ENCODE results near the gene COPZ1.
"Not testable (repeated sequence)": the region's sequence is repeated elsewhere in the genome, so short reads cannot be mapped to it uniquely, and the experiment has no call there.

COPZ1 gene

DNA sequence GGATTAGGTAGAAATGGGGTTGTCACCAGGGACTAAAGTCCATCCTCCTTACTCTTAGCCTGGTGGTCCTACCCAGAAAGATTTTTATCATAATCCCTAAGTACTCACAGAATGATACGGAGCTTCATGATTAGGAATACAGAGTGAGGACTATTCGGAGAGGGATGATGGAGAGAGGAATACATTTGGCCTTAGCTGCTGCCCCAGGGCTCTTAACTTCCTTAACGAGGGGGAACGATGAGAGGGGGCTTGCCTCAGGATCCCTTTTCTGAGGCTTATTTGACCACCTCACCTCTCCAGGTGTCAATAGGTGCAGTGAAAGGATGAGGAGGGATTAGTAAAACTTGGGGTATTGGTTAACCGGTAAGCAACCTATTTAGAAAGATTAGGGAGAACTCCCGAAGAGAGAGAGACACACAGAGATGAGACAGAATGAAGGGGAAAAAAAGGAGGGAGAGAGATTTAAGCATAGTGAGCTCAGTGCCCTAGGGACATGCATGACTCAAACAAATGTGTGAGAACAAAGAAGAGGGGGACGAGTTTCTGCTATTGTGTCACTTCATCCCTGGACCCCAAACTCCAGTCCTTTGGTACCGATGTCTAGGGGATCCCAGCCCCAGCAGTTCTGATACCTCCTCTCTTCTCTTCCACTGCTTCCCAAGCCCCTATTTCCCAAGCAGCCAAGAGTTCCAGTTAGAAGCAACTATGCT, 25.3 kb upstream of the COPZ1 start:
- no peaks in the 10 kb centered on the region for H3K9me3 ChIP-seq (ENCODE audit: insufficient read depth, low read depth, low read length)
- peaks cover 16% of the 10 kb centered on the region for H3K27me3 ChIP-seq (ENCODE audit: insufficient read depth, low read length)
- no peaks in the 10 kb centered on the region for H3K36me3 ChIP-seq (ENCODE audit: insufficient read depth, low read depth, low read length)
- H3K4me3 ChIP-seq (ENCODE audit: low read length) = peak overlapping the region; percentile 72
- peak overlapping the region; percentile 66; the same call in 1 of the 2 replicates for H3K9ac ChIP-seq (ENCODE audit: low read depth, low read length)
- H3K27ac ChIP-seq (ENCODE audit: low read length) = no peak overlapping the region
- H3K4me1 ChIP-seq (ENCODE audit: insufficient read depth, low read length) = peaks cover 35% of the 10 kb centered on the region

DNA sequence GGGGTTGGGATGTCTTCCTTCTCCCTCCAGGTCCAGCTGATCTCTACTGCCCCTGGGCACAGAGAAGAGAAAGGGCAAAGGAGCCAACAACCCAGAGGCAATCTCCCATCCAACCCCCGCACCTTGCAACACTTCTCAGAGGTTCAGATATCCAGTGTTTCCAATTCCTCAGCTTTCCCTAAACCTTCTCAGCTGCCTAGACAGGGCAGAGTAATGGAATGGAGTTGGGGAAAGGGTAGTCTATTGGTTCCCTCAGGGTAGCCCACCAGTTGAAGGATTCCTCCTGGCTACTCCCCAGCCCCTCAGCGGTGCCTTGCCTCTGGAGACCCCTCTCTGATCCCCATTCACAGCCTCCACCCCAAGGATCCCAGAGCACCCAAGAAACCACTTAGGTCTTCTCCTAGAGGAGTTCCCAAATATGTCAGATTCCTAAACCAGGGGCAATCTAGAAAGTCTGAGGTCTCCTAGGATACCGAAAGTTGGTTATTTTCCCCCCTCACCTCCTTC, 24.7 kb upstream of the COPZ1 start:
- Histone ChIP-seq H3K9me3 (ENCODE audit: insufficient read depth, low read depth, low read length) (no peaks in the 10 kb centered on the region), H3K27me3 (ENCODE audit: insufficient read depth, low read length) (peaks cover 16% of the 10 kb centered on the region), H3K27ac (ENCODE audit: low read length) (no peak overlapping the region), H3K4me1 (ENCODE audit: insufficient read depth, low read length) (peaks cover 35% of the 10 kb centered on the region), H3K9ac (ENCODE audit: low read depth, low read length) (peak overlapping the region; percentile 66; the same call in 1 of the 2 replicates), H3K36me3 (ENCODE audit: insufficient read depth, low read depth, low read length) (no peaks in the 10 kb centered on the region), H3K4me3 (ENCODE audit: low read length) (peak overlapping the region; percentile 72)

DNA sequence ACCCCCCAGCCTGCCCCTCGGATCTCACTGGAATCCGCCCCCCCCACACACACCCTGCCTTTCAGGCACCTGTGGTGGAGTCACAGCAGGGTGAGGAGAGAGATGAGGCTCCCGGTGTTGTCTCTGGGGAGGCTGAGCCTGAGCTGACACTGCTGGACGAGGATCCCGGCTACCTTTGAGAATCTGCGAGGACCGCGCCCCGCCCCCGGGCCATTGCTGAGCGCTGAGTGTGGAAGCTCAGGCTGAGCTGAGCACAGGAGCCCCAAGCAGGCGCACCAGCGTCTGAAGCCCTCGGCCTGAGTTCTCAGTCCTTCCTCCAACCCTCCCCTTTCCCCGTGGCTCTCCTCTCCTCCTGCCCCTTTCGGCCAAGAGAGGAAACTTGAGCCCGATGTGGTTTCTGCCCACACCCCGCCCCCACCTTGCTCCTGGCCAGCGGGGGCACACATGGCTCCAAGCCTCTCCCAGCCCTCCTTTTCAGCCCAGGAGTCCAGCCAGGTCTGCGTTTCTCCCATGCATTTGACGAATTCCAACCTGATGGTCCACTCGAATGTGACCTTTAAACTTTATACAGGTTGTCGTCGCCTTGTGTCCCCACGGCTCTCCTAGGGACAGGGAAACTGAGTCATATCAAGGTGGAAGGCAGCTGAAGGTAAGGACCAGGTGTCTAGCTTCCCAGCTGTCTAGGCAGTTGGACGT, 24.1 kb upstream of the COPZ1 start, which contains the start of gene NFE2:
Gene NFE2, minus strand, starts transcription at position 284 of the 696 bp plus-strand sequence. CDS start 5,767 bp downstream, outside the sequence.
- Histone ChIP-seq H3K9ac (ENCODE audit: low read depth, low read length) (peak within 1 kb of the TSS; percentile 66), H3K36me3 (ENCODE audit: insufficient read depth, low read depth, low read length) (no peaks in the 10 kb centered on the region), H3K9me3 (ENCODE audit: insufficient read depth, low read depth, low read length) (no peaks in the 10 kb centered on the region), H3K4me1 (ENCODE audit: insufficient read depth, low read length) (peaks cover 35% of the 10 kb centered on the region), H3K27ac (ENCODE audit: low read length) (peak within 1 kb of the TSS; percentile 18), H3K4me3 (ENCODE audit: low read length) (peak within 1 kb of the TSS; percentile 72), H3K27me3 (ENCODE audit: insufficient read depth, low read length) (peaks cover 16% of the 10 kb centered on the region)

DNA sequence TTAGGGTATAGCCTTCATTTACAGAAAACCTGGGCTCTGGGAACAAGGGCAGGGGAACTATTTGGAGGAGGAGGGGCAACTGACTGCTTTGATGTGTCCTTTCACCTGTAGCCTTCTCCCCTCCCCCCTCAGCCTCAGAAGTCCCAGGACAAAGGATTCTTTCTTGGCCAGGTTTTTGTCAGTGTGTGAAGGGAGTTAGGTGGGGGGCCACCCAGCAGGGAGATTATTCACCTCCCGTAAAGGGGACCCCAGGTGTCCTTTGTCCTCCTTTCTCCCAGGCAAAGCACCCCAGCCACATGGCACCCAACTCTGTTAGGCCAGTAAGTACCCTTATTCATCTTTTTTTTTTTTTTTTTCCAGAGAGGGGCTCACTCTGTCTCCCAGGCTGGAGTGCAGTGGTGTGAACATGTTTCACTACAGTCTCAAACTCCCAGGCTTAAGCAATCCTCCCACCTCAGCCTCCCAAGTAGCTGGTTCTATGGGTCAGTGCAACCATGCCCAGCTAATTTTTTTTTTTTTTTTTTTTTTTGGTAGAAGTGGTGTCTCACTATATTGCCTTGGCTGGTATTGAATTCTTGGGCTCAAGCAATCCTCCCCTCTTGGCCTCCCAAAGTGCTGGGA, 23.4 kb upstream of the COPZ1 start:
- H3K27ac ChIP-seq (ENCODE audit: low read length) = peak overlapping the region; percentile 18
- peak overlapping the region; percentile 66 for H3K9ac ChIP-seq (ENCODE audit: low read depth, low read length)
- no peaks in the 10 kb centered on the region for H3K36me3 ChIP-seq (ENCODE audit: insufficient read depth, low read depth, low read length)
- peaks cover 35% of the 10 kb centered on the region for H3K4me1 ChIP-seq (ENCODE audit: insufficient read depth, low read length)
- H3K9me3 ChIP-seq (ENCODE audit: insufficient read depth, low read depth, low read length) = no peaks in the 10 kb centered on the region
- H3K4me3 ChIP-seq (ENCODE audit: low read length) = peak overlapping the region; percentile 72
- peaks cover 16% of the 10 kb centered on the region for H3K27me3 ChIP-seq (ENCODE audit: insufficient read depth, low read length)

DNA sequence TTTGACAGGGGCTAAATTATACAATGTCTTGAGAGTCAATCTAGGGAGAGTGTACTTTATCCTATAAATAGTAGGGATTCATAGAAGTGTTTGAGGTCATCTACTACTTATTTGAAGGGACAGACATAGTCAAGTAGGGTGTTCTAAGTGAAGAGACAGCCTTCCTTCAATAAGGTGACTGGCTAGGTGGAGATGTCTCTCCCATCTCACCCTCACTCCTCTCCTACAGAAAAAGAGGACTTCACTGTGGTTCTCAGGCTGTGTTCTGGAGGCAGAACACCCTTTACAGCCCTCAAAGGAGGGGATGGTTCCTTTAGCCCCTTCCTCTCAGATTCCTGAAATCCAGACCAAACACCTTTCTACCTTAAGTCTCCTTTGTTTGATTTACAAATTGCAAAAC, 21.3 kb upstream of the COPZ1 start:
- Histone ChIP-seq H3K36me3 (ENCODE audit: insufficient read depth, low read depth, low read length) (no peaks in the 10 kb centered on the region), H3K9ac (ENCODE audit: low read depth, low read length) (0 out of 2 replicates have a peak overlapping the region, but pooled peaks have one; percentile 5), H3K4me3 (ENCODE audit: low read length) (peak overlapping the region; percentile 10; the same call in 1 of the 2 replicates), H3K9me3 (ENCODE audit: insufficient read depth, low read depth, low read length) (no peaks in the 10 kb centered on the region), H3K27ac (ENCODE audit: low read length) (no peak overlapping the region), H3K4me1 (ENCODE audit: insufficient read depth, low read length) (peaks cover 35% of the 10 kb centered on the region), H3K27me3 (ENCODE audit: insufficient read depth, low read length) (peaks cover 16% of the 10 kb centered on the region)

DNA sequence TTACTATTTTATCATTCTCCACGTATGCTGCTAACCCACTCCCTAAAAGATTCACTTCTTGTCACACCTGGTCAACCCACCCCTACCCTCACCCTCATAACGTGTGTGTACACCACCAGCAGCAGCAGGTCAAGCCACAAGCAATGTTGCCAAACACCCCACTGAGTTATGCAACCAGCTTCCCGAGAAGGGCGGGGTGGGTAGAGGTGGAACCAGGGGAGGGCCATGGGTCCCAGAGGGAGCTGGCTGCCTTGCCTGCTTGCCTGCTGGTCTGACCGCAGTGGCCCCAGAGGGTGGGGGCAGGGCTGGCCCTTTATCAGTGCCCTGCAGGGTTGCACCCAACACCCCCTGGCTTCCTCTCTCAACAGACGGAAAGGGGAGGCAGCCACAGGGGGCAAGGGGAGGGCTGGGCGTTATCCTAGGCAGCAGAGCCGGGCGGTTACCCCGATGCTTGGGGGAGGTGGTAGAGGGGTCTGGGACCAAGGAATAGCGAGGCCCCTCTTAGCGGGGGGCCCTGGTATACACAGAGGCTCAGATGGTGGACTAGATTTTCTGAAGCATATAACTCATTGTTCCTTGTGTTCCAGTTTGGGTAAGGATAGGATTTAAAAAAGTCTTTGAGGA, 20.6 kb upstream of the COPZ1 start:
- H3K36me3 ChIP-seq (ENCODE audit: insufficient read depth, low read depth, low read length) = no peaks in the 10 kb centered on the region
- H3K4me1 ChIP-seq (ENCODE audit: insufficient read depth, low read length) = peaks cover 35% of the 10 kb centered on the region
- 0 out of 2 replicates have a peak overlapping the region, but pooled peaks have one; percentile 5 for H3K9ac ChIP-seq (ENCODE audit: low read depth, low read length)
- H3K27me3 ChIP-seq (ENCODE audit: insufficient read depth, low read length) = peaks cover 12% of the 10 kb centered on the region
- H3K9me3 ChIP-seq (ENCODE audit: insufficient read depth, low read depth, low read length) = no peaks in the 10 kb centered on the region
- peak overlapping the region; percentile 10 for H3K4me3 ChIP-seq (ENCODE audit: low read length)
- H3K27ac ChIP-seq (ENCODE audit: low read length) = no peak overlapping the region

DNA sequence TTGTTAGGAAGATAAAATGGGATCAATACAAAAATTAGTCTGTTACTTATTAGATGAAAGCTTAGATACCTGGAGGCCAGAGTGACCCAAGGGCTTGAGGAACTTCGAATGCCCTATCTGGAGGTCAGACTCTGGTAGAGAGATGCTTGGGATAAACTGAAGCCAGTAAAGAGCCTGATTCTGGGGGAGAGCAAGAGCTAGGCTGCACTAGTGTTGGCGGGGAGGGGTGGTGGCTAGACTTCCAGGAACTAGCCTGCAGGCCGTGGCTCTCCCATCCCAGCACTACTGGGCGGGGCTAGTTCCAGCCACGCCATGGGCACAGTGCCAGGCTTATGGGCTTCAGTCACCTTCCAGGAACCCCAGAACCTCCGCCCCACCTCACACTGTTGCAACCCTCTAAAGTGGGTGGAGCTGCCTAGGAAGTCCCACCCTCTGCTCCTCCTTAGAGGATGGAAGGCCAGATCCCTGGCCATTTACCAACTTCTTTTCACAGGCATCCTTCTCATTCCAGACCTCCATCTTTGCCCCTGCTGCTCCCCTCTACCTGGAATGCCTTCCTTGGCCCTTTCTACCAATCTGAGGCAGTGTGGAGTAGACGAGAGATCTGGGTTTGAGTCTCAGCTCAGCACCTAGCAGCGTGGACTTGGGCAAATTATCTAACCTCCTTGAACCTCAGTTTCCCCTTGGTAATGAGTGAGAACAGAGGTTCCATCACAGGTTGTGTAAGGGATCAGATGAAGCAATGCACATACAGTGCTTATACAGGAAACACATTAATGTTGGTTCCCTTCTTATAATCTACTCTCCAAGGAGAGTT, 17.8 kb upstream of the COPZ1 start:
- Histone ChIP-seq H3K4me3 (ENCODE audit: low read length) (no peak overlapping the region), H3K9ac (ENCODE audit: low read depth, low read length) (no peak overlapping the region), H3K36me3 (ENCODE audit: insufficient read depth, low read depth, low read length) (no peaks in the 10 kb centered on the region), H3K27ac (ENCODE audit: low read length) (no peak overlapping the region), H3K27me3 (ENCODE audit: insufficient read depth, low read length) (no peaks in the 10 kb centered on the region), H3K4me1 (ENCODE audit: insufficient read depth, low read length) (peaks cover 16% of the 10 kb centered on the region), H3K9me3 (ENCODE audit: insufficient read depth, low read depth, low read length) (no peaks in the 10 kb centered on the region)

DNA sequence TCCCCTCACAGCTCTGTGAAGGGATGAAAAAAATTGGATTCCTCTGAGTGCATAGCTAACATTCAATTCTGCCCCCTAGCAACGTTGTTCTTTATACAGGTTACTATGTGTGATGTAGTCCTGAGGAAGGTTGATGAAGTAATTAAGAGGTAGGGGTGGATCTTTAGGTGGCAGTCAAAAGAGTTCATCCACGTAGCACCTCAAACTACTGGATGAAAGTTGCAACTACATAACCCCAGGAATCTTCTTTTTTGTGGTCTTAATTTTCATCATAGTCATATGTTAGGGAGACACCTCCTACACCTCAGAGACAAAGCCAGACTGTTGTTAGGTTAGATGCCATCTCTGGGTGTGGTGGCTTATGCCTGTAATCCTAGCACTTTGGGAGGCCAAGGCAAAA, 13.9 kb upstream of the COPZ1 start:
- H3K27ac ChIP-seq (ENCODE audit: low read length) = no peak overlapping the region
- no peaks in the 10 kb centered on the region for H3K27me3 ChIP-seq (ENCODE audit: insufficient read depth, low read length)
- no peaks in the 10 kb centered on the region for H3K9me3 ChIP-seq (ENCODE audit: insufficient read depth, low read depth, low read length)
- no peak overlapping the region for H3K9ac ChIP-seq (ENCODE audit: low read depth, low read length)
- no peaks in the 10 kb centered on the region for H3K36me3 ChIP-seq (ENCODE audit: insufficient read depth, low read depth, low read length)
- H3K4me1 ChIP-seq (ENCODE audit: insufficient read depth, low read length) = no peaks in the 10 kb centered on the region
- H3K4me3 ChIP-seq (ENCODE audit: low read length) = no peak overlapping the region

DNA sequence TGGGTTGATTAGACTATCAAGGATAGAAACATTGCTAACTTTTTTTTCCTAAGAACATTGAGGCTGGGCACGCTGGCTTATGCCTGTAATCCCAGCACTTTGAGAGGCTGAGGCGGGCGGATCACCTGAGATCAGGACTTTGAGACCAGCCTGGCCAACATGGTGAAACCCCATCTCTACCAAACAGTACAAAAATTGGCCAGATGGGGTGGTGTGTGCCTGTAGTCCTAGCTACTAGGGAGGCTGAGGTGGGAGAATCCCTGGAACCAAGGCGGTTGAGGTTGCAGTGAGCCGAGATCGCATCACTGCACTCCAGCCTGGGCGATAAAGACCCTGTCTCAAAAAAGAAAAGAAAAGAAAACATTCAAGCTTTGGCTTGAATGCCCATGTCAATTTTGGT, 12.6 kb upstream of the COPZ1 start:
- H3K4me1 ChIP-seq (ENCODE audit: insufficient read depth, low read length); H3K27ac ChIP-seq (ENCODE audit: low read length); H3K36me3 ChIP-seq (ENCODE audit: insufficient read depth, low read depth, low read length); H3K27me3 ChIP-seq (ENCODE audit: insufficient read depth, low read length); H3K4me3 ChIP-seq (ENCODE audit: low read length); H3K9me3 ChIP-seq (ENCODE audit: insufficient read depth, low read depth, low read length); H3K9ac ChIP-seq (ENCODE audit: low read depth, low read length): not testable (repeated sequence)

DNA sequence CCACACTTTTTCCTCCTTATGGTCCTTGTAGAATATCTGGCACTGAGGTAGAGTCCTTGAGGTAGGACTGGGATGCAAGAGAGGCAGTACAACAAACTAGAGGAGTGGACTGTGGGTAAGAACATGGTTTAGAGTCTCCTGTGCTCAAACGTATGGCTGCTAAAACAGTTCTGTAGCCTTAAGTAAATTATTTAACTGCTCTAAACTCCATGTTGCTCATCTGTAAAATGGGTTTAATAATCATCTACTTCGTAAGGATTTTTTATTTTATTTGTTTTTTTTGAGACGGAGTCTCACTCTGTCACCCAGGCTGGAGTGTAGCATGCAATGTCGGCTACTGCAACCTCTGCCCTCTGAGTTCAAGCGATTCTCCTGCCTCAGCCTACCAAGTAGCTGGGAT, 3.6 kb upstream of the COPZ1 start:
- Histone ChIP-seq H3K9ac (ENCODE audit: low read depth, low read length) (no peak overlapping the region), H3K4me3 (ENCODE audit: low read length) (no peak overlapping the region), H3K36me3 (ENCODE audit: insufficient read depth, low read depth, low read length) (no peaks in the 10 kb centered on the region), H3K27ac (ENCODE audit: low read length) (no peak overlapping the region), H3K4me1 (ENCODE audit: insufficient read depth, low read length) (no peaks in the 10 kb centered on the region; the same call in 1 of the 2 replicates), H3K27me3 (ENCODE audit: insufficient read depth, low read length) (no peaks in the 10 kb centered on the region), H3K9me3 (ENCODE audit: insufficient read depth, low read depth, low read length) (no peaks in the 10 kb centered on the region)

Measured in iPS-20b (cell line).